Endothelial cell of umbilical vein (primary cell): ENCODE data around the gene KRTAP5-2.

Experiments
- EZH2 ChIP-seq: IDR thresholded peaks from 2 replicates; pipeline ENCODE4 v1.6.1; 2012; ENCODE audit warnings: borderline replicate concordance, low read depth, mild to moderate bottlenecking, moderate library complexity, low read length, inconsistent platforms; ENCODE audit not compliant: severe bottlenecking
- MYC ChIP-seq: IDR thresholded peaks from one replicate; pipeline ENCODE4 v1.6.1; 2011; ENCODE audit warnings: mild to moderate bottlenecking, low read depth, low read length

- TF ChIP-seq EZH2 (no peak), MYC (no peak)
Observed at GRCh38 chr11:1636291-1636950, 38.3 kb upstream of the KRTAP5-2 start.
